ENCODE data around the gene RFK.

DNA sequence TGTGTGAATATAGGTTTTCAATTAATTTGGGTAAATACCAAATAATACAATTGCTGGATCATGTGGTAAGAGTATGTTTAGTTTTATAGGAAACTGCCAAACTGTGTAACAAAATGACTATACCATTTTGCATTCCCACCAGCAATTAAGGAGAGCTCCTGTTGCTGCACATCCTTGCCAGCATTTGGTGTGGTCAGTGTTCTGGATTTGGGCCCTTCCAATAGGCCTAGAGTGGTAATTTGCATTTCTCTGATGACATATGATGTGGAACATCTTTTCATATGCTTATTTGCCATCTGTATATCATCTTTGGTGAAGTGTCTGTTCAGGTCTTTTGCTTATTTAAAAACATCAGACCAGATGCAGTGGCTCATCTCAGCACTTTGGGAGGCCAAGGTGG is 11.6 kb upstream of the RFK start:
- TF ChIP-seq, protein P1, sequence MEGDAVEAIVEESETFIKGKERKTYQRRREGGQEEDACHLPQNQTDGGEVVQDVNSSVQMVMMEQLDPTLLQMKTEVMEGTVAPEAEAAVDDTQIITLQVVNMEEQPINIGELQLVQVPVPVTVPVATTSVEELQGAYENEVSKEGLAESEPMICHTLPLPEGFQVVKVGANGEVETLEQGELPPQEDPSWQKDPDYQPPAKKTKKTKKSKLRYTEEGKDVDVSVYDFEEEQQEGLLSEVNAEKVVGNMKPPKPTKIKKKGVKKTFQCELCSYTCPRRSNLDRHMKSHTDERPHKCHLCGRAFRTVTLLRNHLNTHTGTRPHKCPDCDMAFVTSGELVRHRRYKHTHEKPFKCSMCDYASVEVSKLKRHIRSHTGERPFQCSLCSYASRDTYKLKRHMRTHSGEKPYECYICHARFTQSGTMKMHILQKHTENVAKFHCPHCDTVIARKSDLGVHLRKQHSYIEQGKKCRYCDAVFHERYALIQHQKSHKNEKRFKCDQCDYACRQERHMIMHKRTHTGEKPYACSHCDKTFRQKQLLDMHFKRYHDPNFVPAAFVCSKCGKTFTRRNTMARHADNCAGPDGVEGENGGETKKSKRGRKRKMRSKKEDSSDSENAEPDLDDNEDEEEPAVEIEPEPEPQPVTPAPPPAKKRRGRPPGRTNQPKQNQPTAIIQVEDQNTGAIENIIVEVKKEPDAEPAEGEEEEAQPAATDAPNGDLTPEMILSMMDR (CRISPR knock-in tag; IDR thresholded peaks at IDR 0.05), result no peak
- TF ChIP-seq NCOA5 (CRISPR knock-in tag; IDR thresholded peaks at IDR 0.05), result no peak
- TF ChIP-seq ZNF558 (CRISPR knock-in tag; IDR thresholded peaks at IDR 0.05; ENCODE audit: borderline replicate concordance), result no peak

All from HepG2 (cell line).